Type B pancreatic cell (in vitro differentiated cells): ENCODE data around the gene UBXN7. TPM values are rescaled to one million over a fixed set of nuclear protein-coding genes. Genes with fewer than 3 reads are reported as not detected.
"Not testable (repeated sequence)": the region's sequence is repeated elsewhere in the genome, so short reads cannot be mapped to it uniquely, and the experiment has no call there.

ENCODE experiments used
- DNase-seq: peaks from one replicate; pipeline ENCODE4 v3.0.0; 2021; ENCODE audit warnings: mixed read lengths; ENCODE audit not compliant: unreplicated experiment; ENCODE audit errors: extremely low spot score
- H3K27ac Mint-ChIP-seq: 2 replicates; pipeline ENCODE4 v1.8.0; 2021; ENCODE audit warnings: mild to moderate bottlenecking, mixed read lengths
- H3K27me3 Mint-ChIP-seq: 2 replicates; pipeline ENCODE4 v1.8.0; 2021; ENCODE audit warnings: mixed read lengths
- H3K36me3 Mint-ChIP-seq: 2 replicates; pipeline ENCODE4 v1.8.0; 2021; ENCODE audit warnings: mixed read lengths
- H3K4me1 Mint-ChIP-seq: one replicate; pipeline ENCODE4 v1.8.0; 2021; ENCODE audit warnings: mixed read lengths; ENCODE audit not compliant: unreplicated experiment
- H3K4me3 Mint-ChIP-seq: 2 replicates; pipeline ENCODE4 v1.8.0; 2021; ENCODE audit warnings: mild to moderate bottlenecking, mixed read lengths
- H3K9me3 Mint-ChIP-seq: 2 replicates; pipeline ENCODE4 v1.8.0; 2021; ENCODE audit warnings: mixed read lengths
- CTCF ChIP-seq: fragments of 200-600 bp; sonication (generic); conservative IDR thresholded peaks from 2 replicates; pipeline ENCODE4 v1.5.0; 2021; ENCODE audit warnings: antibody characterized with exemption, mild to moderate bottlenecking
- total RNA-seq: library from RNA; stranded (reverse); gene quantifications from 2 replicates; pipeline ENCODE4 v1.2.1, GENCODE V29; 2021; ENCODE audit warnings: low replicate concordance

The UBXN7 gene
- total RNA-seq, 1 donor from 2014 or later = 89.2 TPM

GRCh38 chr3:196423044-196423781 lies 9.0 kb downstream of the UBXN7 start:
- H3K27me3 Mint-ChIP-seq = no peaks in the 10 kb centered on the region

GRCh38 chr3:196421668-196422067 lies 10.6 kb downstream of the UBXN7 start:
- not testable (repeated sequence) for H3K4me1 Mint-ChIP-seq, H3K27ac Mint-ChIP-seq, H3K27me3 Mint-ChIP-seq, H3K4me3 Mint-ChIP-seq, DNase-seq, H3K9me3 Mint-ChIP-seq
- peaks cover 30% of the 10 kb centered on the region for H3K36me3 Mint-ChIP-seq

More at GRCh38 chr3:196423044-196423781, 9.0 kb downstream of the UBXN7 start:
- peaks cover 12% of the 10 kb centered on the region for H3K4me1 Mint-ChIP-seq
- no peak for TF ChIP-seq CTCF
- no peaks in the 10 kb centered on the region for H3K9me3 Mint-ChIP-seq
- peak overlapping the region; percentile 40 for H3K4me3 Mint-ChIP-seq
- H3K36me3 Mint-ChIP-seq = peaks cover 36% of the 10 kb centered on the region
- no peak for DNase-seq
- no peak overlapping the region for H3K27ac Mint-ChIP-seq

- DNase-seq = no peak
- Mint-ChIP-seq H3K9me3 (peaks cover 4% of the 10 kb centered on the region), H3K27me3 (no peaks in the 10 kb centered on the region), H3K4me3 (no peak overlapping the region), H3K36me3 (peaks cover 34% of the 10 kb centered on the region), H3K27ac (no peak overlapping the region), H3K4me1 (peaks cover 5% of the 10 kb centered on the region)
- TF ChIP-seq CTCF = no peak
These were observed 12.8 kb downstream of the UBXN7 start for GRCh38 chr3:196419386-196419785.

GRCh38 chr3:196418601-196419000 lies 13.6 kb downstream of the UBXN7 start:
- TF ChIP-seq CTCF = no peak
- Mint-ChIP-seq H3K9me3 (peaks cover 6% of the 10 kb centered on the region), H3K27ac (no peak overlapping the region), H3K4me3 (no peak overlapping the region), H3K27me3 (no peaks in the 10 kb centered on the region), H3K36me3 (peaks cover 37% of the 10 kb centered on the region), H3K4me1 (peaks cover 5% of the 10 kb centered on the region)
- DNase-seq = no peak

GRCh38 chr3:196414469-196414868 lies 17.8 kb downstream of the UBXN7 start:
- no peak for TF ChIP-seq CTCF
- peaks cover 40% of the 10 kb centered on the region for H3K36me3 Mint-ChIP-seq
- H3K4me1 Mint-ChIP-seq = no peaks in the 10 kb centered on the region
- no peaks in the 10 kb centered on the region for H3K27me3 Mint-ChIP-seq
- DNase-seq = no peak
- peaks cover 6% of the 10 kb centered on the region for H3K9me3 Mint-ChIP-seq
- H3K27ac Mint-ChIP-seq = no peak overlapping the region
- H3K4me3 Mint-ChIP-seq = no peak overlapping the region

GRCh38 chr3:196412704-196413103 lies 19.5 kb downstream of the UBXN7 start:
- Mint-ChIP-seq H3K27me3 (no peaks in the 10 kb centered on the region), H3K36me3 (peaks cover 40% of the 10 kb centered on the region), H3K4me3 (no peak overlapping the region), H3K27ac (no peak overlapping the region), H3K9me3 (peaks cover 14% of the 10 kb centered on the region), H3K4me1 (no peaks in the 10 kb centered on the region)
- no peak for DNase-seq
- no peak for TF ChIP-seq CTCF
